ENCODE results near the gene PEX26.
A peak's percentile ranks its signal among the peaks of the same experiment; 100 is the strongest.
"Not testable (repeated sequence)": the region's sequence is repeated elsewhere in the genome, so short reads cannot be mapped to it uniquely, and the experiment has no call there.

The PEX26 gene

DNA sequence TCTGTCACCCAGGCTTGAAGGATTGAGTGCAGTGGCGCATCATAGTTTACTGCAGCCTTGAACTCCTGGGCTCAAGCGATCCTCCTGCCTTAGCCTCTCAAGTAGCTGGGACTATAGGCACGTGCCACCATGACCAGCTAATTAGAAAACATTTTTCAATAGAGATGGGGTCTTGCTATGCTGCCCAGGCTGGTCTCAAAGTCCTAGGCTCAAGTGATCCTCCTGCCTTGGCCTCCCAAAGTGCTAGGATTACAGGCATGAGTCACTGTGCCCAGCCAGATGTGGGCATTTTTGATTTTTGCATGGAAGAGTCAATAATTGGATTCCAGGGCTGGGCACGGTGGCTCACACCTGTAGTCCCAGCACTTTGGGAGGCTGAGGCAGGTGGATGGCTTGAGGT lies 3.9 kb upstream of the PEX26 start:
- DNase-seq: not testable (repeated sequence)

DNA sequence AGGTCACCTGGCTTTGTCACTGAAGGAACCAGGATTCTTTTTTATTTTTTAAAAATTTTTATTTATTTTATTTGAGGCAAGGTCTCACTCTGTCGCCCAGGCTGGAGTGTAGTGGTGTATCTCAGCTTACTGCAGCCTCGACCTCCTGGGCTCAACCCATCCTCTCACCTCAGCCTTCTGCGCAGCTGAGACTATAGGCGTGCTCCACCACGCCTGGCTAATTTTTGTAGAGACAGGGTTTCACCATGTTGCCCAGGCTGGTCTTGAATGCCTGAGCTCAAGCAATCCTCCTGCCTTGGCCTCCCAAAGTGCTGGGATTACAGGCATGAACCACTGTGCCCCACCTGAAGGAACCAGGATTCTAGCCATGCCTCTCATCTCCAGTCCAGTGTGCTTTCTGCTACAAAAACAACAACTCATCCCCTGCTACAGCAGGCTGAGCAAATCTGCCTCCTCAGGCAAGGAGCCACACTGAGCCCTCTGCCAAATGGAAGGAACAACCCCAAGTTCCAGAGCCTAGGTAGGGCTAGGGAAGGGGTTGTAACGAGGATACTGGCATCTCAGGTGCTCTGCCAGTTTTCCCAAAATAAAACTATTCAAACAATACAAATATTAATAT lies 2.6 kb upstream of the PEX26 start:
- DNase-seq: no peak

DNA sequence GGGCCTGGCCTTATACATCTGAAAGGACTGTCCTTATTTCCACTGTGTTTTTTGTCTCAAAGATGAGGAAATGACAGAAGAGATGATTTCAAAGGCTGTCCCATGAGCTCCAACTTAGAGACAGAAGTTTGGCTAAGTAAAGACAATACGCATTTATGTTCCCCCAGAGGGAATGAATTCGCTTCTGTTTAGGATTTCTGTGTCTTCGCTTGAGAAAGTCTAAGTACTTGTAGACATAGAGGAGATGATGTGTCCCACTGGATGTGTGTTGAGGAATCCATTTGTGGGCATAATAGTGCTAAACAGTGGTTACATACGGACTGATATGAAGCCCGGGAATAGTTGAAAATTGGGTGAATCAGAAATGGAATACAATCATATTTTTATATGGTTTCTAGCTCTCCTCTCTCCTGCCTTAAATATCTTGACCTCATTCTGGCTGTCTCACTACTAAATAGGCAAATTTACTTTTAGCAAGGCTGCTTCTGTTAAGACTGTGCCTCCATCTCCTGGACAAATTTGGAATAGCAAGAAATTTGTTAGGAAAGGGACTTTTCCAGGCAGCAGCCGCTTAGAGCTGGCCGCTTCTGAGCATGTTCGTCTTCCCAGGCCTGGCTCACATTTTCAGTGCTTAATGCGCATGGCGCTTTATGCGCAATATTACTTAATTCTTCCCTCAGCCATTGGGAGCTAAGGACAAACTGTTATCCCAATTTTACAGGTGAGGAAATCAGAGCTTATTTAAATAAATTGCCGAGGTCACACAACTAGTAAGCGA lies 1.9 kb upstream of the PEX26 start:
- peak; percentile 56 for DNase-seq

DNA sequence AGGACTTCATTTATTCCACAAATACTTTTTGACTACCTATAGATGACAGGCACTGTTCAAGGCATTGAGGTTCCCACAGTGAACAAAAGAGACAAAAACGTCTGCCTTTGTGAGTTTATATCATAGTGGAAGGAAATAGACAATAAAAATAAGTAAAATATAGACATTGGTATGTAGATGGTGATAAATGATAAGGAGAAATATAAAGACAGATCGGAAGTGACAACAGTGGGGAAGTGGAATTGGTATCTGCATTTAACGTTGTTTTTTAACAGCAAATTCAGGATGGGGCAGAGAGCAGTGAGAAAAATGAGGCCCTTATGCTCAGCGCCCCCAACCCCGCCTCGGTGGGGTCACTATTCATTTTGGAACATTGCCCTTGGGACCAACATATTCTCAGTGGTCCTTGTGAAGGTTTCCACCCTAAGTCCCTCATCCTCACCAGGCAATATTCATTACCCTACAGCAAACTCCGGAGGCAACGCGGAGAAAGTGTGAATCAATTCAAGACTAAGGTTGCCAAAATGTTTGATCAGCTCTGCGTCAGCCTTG lies 627 bp upstream of the PEX26 start:
- DNase-seq: no peak

DNA sequence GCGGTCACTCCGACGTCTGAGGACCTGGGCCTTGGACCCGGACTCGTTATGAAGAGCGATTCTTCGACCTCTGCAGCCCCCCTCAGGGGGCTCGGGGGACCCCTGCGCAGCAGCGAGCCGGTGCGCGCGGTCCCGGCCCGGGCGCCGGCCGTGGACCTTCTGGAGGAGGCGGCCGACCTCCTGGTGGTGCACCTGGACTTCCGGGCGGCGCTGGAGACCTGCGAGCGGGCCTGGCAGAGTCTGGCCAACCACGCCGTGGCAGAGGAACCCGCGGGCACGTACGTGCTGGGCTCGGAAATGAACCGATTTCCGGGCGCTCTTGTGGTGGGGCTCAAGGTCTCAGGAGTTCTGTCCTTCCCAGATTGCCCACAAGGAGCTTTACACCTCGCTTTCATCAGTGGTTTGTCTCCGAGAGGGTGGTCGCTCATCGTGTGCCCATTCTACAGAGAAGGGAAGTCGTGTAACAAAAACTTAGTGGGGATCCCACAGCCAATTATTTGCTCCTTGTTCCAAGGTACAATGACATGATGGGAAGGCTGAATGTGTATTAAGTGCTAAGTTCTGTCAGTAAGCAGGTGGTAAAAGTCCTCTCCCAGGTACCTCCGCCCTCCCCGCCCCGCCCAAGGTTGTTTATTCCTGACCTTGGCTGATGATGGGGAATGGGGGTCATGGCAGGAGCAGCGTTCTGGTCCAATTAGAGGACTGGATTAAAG lies 695 bp downstream of the PEX26 start:
- DNase-seq: no peak

DNA sequence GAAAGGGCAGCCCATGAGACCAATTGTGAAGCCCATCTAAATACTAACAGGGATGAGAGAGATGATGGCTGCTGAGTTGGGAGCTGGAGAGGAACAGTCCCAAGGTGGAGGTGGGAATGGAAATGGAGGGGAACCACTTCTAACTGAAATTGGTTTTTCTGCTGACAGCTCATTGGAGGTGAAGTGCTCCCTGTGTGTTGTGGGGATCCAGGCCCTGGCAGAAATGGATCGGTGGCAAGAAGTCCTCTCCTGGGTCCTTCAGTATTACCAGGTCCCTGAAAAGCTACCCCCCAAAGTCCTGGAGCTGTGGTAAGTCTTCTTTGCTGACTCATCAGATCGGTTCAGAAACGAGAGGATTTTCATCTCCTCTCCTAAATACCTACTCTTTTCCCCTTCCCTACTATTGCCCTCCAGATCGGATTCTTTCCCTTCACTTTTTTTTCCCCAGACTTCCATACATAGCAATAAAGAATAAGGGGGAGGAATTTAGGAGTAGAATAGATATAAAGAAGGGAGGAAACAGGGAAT lies 2.0 kb downstream of the PEX26 start:
- no peak for DNase-seq

DNA sequence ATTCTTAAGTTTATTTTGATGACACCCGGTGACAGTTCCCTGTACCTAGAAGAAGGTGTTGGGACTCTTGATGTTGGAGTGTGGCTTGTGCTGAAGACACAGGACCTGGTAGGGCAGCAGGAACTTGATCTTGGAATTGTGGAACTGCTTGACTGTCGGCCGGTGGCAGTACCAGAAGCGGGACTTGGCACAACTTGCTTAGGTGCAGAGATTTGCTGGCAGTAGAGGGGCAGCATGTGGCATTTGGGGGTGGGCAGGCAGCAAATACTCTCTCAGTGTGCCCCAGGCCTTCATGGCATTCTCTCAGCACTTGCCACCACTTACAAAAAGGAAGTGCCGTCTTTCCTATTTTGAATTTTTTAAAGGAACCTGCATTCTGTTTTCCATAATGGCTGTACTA lies 3.6 kb downstream of the PEX26 start:
- DNase-seq: no peak

DNA sequence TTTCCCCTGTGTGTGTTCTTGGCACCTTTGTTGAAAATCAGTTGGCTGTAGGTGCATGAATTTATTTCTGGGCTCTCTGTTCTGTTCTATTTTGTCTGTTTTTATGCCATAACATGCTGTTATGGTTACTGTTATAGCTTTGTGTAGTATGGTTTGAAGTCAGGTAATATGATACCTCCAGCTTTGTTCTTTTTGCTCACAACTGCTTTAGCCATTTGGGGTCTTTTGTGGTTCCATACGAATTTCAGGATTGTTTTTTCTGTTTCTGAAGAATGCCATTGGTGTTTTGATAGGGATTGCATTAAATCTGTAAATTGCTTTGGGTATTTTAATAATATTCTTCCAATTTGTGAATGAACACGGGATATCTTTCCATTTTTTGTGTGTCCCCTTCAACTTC lies 4.7 kb downstream of the PEX26 start:
- DNase-seq: no peak

DNA sequence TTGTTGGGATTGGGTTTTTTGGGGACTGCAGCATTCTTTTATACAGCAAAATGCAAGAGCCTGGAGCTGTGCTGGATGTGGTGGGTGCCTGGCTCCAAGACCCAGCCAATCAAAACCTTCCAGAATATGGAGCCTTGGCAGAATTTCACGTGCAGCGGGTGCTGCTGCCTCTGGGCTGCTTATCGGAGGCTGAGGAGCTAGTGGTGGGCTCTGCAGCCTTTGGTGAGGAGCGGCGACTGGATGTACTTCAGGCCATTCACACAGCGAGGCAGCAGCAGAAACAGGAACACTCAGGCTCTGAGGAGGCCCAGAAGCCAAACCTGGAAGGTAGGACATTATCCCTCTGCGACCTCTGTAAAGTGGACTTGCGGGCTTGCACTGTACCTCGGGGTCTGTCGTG lies 5.6 kb downstream of the PEX26 start:
- no peak for DNase-seq

DNA sequence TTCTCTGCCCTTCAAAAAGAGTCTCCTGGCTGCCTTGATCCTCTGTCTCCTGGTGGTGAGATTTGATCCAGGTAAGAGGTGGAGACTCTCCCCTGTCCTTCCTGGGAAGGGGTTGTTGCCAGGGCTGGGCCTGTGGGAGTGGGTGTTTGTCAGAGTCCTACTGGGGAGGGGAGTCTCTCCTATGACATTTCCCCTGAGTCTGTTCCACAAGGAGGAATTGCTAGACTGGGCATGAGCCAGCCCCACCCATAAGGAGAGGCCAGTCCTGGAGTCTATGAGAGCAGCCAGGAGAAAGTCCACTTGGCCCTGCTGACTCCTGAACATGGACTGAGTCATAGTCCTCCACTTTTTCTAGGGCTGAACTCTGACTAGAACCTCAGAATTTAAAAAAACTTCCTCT lies 7.4 kb downstream of the PEX26 start:
- DNase-seq: no peak

DNA sequence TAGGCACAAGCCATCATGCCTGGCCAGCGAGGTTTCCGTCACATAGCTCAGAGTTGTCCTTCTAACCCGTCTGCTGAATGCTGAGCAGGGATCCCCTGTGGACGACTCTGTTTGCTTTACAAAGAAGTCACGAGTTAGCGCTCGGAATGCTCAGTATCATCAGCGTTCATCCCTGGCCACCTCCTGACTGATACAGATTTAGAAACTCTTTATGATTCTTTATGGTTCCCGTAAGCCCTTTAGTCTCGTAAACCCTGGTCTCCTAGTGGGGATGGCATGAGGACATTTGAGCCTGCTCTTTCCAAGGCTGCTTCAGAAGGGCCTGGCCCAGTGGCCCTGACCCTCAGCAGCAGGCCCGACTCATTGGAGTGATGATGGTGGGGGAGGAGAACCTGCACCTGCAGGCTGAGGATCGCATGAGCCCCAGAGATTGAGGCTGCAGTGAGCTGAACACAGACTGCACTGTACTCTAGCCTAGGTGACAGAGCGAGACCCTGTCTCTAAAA lies 9.6 kb downstream of the PEX26 start:
- no peak for DNase-seq

DNA sequence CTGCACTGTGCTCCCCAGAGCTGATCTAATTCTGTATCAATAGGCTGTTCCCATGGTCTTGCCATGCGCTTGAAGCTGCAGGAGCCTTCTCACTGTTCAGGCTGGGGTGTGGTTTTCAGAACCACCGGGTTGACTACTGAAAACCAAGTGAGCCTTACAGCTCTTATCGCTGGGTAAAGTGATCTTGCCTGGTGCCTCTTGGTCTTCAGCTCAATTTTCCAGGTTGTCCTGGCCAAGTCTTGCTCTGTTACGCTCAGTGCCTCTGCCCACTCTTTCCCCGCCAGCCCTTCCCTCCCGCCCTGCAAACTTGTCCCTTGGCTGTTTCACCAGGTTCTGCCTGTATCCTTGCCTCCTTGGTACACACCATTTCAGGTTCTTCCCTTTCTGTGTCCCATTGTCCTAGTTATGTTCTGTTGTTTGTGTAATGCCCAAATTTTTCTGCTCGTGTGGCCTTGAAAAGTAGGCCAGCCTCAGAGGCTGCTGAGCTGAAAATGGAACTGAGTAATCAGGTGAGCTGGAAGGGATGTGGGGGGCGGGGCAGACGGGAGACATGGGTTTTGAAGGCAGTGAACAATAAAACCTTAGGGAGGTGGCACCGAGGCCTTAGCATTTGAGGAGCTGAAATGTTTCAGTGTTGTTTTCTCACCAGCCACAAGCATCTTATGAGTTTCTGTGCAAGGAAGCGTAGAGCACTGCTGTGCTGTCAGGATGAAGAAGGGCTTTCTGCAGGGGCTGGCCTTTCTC lies 11.2 kb downstream of the PEX26 start:
- DNase-seq: no peak

DNA sequence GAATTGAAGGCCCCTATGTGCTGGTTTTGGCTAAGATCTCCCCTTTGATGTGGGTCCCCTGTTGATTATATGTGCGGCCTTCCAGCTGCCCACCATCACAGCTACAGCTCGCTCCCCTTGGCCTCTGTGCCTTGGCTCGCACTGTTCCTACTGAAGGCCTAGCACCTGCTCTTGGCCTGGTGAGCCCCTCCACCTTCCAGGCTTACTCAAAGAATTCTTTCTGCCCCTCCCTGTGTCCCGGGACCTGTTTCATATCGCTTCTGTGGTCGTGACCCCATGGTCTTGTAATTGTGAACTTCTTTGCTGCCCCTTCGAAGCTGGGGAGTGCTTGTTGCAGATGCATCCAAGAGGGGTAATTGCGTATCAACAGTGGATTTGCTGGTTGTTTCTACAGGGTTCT lies 12.5 kb downstream of the PEX26 start:
- no peak for DNase-seq

DNA sequence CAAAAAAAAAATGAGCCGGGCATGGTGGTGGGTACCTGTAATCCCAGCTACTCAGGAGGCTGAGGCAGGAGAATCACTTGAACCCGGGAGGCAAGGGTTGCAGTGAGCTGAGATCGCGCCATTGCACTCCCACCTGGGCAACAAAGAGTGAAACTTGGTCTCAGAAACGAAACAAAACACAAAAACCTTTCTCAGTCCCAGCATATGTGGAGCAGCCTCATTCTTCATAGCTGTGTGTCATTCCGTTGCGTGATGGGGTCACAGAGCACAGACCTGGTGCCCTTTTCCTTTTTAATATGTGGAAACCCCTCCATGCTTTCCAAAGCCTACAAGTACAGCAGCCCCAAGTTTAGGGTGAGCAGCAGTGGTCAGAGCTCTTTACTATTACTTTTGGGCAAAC lies 13.7 kb downstream of the PEX26 start:
- no peak for DNase-seq

DNA sequence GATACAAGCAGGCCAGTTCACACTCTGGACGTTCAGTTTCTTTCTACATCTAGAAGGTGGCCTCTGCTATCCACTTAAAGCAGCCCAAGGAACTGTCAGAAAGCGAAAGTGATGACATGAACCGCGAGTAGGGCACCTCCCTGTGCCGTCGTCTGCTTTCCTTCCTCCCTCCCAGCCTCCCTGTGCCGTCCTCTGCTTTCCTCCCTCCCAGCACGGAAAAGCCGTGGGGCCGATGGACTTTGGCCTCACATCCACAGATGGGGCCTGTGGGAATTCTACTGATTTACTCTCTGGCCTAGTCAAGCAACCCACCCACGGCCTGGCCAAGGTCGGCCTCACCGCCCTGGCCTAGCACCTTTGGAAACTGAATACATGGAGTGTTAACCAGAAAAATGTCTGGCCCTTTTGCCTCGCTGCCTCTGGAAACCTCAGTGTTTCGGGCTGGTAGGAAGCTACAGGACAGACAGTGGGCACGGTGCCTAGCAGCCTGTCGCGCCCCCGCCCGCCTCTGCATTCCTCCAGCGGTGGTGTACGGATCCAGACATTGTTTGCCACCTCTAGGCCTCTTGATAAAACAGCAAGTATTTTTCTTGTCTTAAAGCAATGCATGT lies 14.2 kb downstream of the PEX26 start:
- no peak for DNase-seq

DNA sequence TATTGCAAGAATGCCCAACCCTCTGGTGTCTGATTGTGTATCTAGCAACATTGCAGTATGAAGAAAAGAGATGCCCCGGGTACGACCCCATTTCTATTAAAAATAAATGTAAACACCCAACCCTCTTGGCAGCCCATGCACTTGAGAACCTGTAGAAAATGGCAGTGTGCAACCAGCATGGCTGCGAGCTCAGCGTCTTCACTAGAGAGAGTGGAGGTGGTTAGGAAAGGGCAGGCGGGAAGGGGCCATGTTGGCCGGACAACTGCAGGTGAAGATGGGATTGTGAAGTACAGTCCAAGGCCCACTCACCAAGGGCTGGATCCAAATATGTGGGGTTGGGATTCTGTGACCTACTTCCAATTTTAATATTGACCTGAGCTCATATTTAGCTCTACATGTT lies 15.9 kb downstream of the PEX26 start:
- no peak for DNase-seq

DNA sequence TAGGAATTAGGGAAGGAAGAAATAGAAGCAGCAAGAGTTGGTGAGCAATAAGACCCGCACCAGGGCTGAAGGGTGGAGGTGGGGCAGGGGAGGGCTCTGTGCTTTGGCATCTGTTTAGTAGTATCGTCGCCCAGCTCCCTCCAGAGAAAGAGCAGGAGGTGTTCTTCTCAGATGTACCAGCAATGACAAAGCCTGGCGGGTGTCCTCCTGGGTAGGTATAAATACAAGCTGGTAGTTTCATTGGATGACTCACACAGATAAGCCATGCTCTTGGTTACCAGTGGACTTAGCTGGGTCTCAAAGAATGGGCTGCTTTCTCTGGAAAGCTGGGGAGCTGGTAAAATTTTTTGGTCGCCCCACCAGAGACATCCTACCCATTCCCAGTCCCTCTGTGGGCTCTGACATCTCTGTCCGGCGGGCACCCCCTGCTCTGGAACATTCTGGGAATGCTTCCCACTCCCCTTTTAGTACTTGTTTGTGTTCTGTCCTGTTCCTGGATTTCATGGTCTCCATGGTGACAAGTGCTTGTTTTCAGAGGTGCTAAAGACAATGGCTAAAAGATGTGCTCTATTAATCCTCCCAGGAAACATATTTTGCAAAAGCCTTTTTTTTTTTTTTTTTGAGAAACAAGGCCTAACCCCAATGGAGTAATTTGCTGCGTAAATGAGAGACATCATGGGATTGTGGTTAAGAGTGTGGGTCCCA lies 17.5 kb downstream of the PEX26 start:
- no peak for DNase-seq

DNA sequence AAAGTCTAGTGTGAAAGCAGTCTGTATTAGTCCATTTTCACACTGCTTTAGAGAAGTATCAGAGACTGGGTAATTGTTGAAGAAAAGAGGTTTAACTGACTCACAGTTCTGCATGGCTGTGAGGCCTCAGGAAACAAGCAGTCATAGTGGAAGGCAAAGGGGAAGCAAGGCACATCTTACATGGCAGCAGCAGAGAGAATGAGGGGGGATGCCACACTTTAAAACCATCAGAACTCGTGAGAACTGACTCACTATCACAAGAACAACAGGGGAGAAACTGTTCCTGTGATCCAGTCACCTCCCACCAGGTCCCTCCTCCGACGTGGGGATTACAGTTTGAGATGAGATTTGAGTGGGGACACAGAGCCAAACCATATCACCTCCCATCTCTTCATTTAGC lies 19.0 kb downstream of the PEX26 start:
- DNase-seq: no peak

DNA sequence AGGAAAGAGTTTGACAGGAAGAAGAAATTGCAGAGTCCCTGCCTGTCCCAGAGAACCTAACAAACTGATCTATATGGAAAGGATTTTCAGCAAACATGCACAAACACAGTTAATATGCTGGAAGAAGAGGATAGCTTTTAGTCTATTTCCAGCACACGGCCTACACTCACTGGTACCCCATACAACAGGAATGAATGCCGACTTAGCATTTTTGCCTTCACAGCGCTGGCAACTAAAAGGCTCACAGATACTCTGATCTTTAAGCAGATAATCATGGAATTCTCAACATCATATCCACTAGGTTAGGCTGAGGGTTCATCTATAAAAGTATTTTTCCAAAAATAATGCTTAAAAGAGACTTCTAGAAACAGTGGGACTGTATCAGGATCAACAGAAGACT lies 23.0 kb downstream of the PEX26 start:
- DNase-seq: no peak

DNA sequence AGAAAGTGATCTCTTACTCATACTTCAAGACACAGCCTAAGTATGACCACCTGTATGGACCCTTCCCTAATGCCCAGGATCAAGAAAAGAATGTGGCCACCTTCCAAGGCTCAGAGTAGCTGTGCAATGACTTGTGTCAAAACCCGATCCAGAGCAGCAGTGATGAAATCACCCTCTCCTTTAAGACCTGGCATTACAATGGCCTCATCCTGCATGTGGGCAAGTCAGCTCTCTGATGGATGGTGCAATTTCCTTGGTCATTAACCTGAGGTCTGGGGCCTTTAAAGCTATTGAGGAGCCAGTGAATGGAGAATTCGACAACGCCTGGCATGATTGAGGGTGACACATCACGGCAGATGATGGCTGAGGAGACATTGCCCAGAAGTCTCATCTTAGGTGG lies 23.7 kb downstream of the PEX26 start:
- DNase-seq: no peak

DNA sequence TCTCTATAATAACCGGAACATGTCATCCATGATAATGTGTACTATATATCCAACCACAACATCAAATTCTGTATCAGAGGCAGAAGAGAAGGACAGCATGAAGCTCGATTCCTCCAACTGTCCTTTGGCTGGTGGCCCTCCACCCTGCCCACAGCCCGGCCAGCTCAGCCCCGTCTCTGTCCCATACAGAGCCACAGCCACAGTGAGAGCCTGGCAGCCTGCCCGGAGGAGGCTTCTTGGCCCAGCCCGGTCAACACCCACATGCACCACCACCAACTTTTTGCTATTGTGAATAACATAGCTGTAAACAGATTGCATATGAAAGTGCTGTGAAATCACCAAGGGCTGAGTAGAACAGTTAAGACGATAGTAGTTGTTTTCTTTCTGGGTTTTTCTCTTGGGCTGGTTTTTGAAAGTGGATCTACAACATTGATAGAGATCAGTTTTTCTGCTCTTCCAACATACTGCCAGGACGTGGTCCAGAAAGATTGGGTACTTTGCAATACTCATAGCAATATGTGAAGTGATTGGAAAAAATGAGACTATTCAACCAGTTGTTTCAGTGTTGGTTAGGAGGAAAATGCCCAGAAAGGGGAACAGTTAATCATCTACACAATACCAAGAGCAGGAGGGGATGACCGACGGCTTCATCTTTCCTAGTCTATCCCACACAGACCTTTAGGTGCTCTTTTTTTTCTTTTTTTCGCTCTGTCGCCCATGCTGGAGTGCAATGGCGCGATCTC lies 25.9 kb downstream of the PEX26 start:
- no peak for DNase-seq

Measured in DMS79 treated with DMSO at 0.1 percent for 48 hours (cell line).